Progenitor cell of endocrine pancreas (in vitro differentiated cells): ENCODE results near the gene RSBN1. TPM values are rescaled to one million over a fixed set of nuclear protein-coding genes. Genes with fewer than 3 reads are reported as not detected.

Source experiments
- DNase-seq: peaks from one replicate; pipeline ENCODE4 v3.0.0; 2021; ENCODE audit warnings: low spot score; ENCODE audit not compliant: unreplicated experiment
- H3K27ac Mint-ChIP-seq: 2 replicates; pipeline ENCODE4 v1.8.0; 2021; ENCODE audit warnings: mild to moderate bottlenecking, moderate library complexity, mixed read lengths
- H3K27me3 Mint-ChIP-seq: 2 replicates; pipeline ENCODE4 v1.8.0; 2021; ENCODE audit warnings: mixed read lengths
- H3K36me3 Mint-ChIP-seq: 2 replicates; pipeline ENCODE4 v1.8.0; 2022; ENCODE audit warnings: mixed read lengths; ENCODE audit not compliant: insufficient read depth
- H3K4me1 Mint-ChIP-seq: 2 replicates; pipeline ENCODE4 v1.8.0; 2021; ENCODE audit warnings: low read depth, mixed read lengths
- H3K4me3 Mint-ChIP-seq: 2 replicates; pipeline ENCODE4 v1.8.0; 2021; ENCODE audit warnings: low read depth, mild to moderate bottlenecking, moderate library complexity, mixed read lengths
- H3K9me3 Mint-ChIP-seq: 2 replicates; pipeline ENCODE4 v1.8.0; 2021; ENCODE audit warnings: low read depth, mixed read lengths
- CTCF ChIP-seq: fragments of 200-600 bp; sonication (generic); IDR thresholded peaks from one replicate; pipeline ENCODE4 v1.5.0; 2021; ENCODE audit warnings: antibody characterized with exemption, mild to moderate bottlenecking; ENCODE audit not compliant: unreplicated experiment
- total RNA-seq: library from RNA; stranded (reverse); gene quantifications from 2 replicates; pipeline ENCODE4 v1.2.1, GENCODE V29; 2021

Gene RSBN1
- total RNA-seq, 1 donor from 2014 or later: 25.9 TPM

GRCh38 chr1:113714606-113715269, 97.5 kb downstream of the RSBN1 start:
- H3K4me1 Mint-ChIP-seq: no peaks in the 10 kb centered on the region
- peaks cover 15% of the 10 kb centered on the region for H3K9me3 Mint-ChIP-seq
- H3K27me3 Mint-ChIP-seq: no peaks in the 10 kb centered on the region
- H3K27ac Mint-ChIP-seq: peak overlapping the region; percentile 27
- DNase-seq: no peak
- no peak for TF ChIP-seq CTCF
- H3K36me3 Mint-ChIP-seq: peaks cover 41% of the 10 kb centered on the region
- no peak overlapping the region for H3K4me3 Mint-ChIP-seq

Other genes with a start within 250 kb of the RSBN1 start
- gene PHTF1, start 53.0 kb downstream of the RSBN1 start, total RNA-seq: 51.3 and 51.9 TPM in 2 replicates
- gene PTPN22, start 59.2 kb upstream of the RSBN1 start, total RNA-seq: not detected in 2 replicates
- 0.16 and 0.67 TPM in 2 replicates for gene BCL2L15, start 75.1 kb upstream of the RSBN1 start, total RNA-seq
- 20.2 and 23.4 TPM in 2 replicates for gene AP4B1, start 92.3 kb upstream of the RSBN1 start, total RNA-seq
- 9.9 and 10.2 TPM in 2 replicates for gene DCLRE1B, start 92.8 kb upstream of the RSBN1 start, total RNA-seq
- gene HIPK1, start 116.8 kb upstream of the RSBN1 start, total RNA-seq: 52.4 and 54.2 TPM in 2 replicates
- 12.9 and 14.7 TPM in 2 replicates for gene OLFML3, start 167.0 kb upstream of the RSBN1 start, total RNA-seq